ENCODE measurements around the gene ASB5. TPM values are rescaled to one million over a fixed set of nuclear protein-coding genes. Genes with fewer than 3 reads are reported as not detected.

The ASB5 gene
- total RNA-seq, 1 experiment from 2014 or later = not detected

GRCh38 chr4:176293660-176294059, 24.6 kb upstream of the ASB5 start:
- Mint-ChIP-seq H3K4me3 (ENCODE audit: unreplicated experiment) (no peak overlapping the region), H3K27ac (ENCODE audit: unreplicated experiment) (no peak overlapping the region), H3K27me3 (ENCODE audit: insufficient read depth, unreplicated experiment) (no peaks in the 10 kb centered on the region), H3K36me3 (ENCODE audit: insufficient read depth, unreplicated experiment) (no peaks in the 10 kb centered on the region), H3K4me1 (ENCODE audit: low read depth, unreplicated experiment) (no peaks in the 10 kb centered on the region), H3K9me3 (ENCODE audit: unreplicated experiment) (no peaks in the 10 kb centered on the region)
- no TSS peak for BruUV-seq (replicated peaks)
- ChIA-PET CTCF (no interaction called here), POLR2A (no interaction called here)
- no peaks in the 10 kb centered on the region for H3K36me3 ChIP-seq (ENCODE audit: control insufficient read depth, insufficient read depth, low read length)
- no peak overlapping the region for H3K4me3 ChIP-seq (ENCODE audit: low read depth, low read length)
- intact Hi-C loops (cut with micrococcal nuclease; ENCODE audit: unreplicated experiment) = no loop called here
- H3K9me3 ChIP-seq = no peaks in the 10 kb centered on the region
- no peaks in the 10 kb centered on the region for H3K27me3 ChIP-seq (replicated peaks; ENCODE audit: control insufficient read depth, insufficient read depth, low read length)
- no peak for TF ChIP-seq CTCF (IDR thresholded peaks at IDR 0.05; ENCODE audit: insufficient read depth in 1 of 2, low read depth in 1 of 2, low read length in 1 of 2, severe bottlenecking in 1 of 2, unreplicated experiment in 1 of 2)
- DNase-seq = no peak
- no peaks in the 10 kb centered on the region for H3K4me1 ChIP-seq

- H3K4me3 ChIP-seq (ENCODE audit: low read depth, low read length) = no peak overlapping the region
- H3K36me3 ChIP-seq (ENCODE audit: control insufficient read depth, insufficient read depth, low read length) = no peaks in the 10 kb centered on the region
- Mint-ChIP-seq H3K27ac (ENCODE audit: unreplicated experiment) (no peak overlapping the region), H3K36me3 (ENCODE audit: insufficient read depth, unreplicated experiment) (no peaks in the 10 kb centered on the region), H3K27me3 (ENCODE audit: insufficient read depth, unreplicated experiment) (peaks cover 3% of the 10 kb centered on the region), H3K4me1 (ENCODE audit: low read depth, unreplicated experiment) (no peaks in the 10 kb centered on the region), H3K9me3 (ENCODE audit: unreplicated experiment) (no peaks in the 10 kb centered on the region), H3K4me3 (ENCODE audit: unreplicated experiment) (no peak overlapping the region)
- no peaks in the 10 kb centered on the region for H3K9me3 ChIP-seq
- no TSS peak for BruUV-seq (replicated peaks)
- no peak for TF ChIP-seq CTCF (IDR thresholded peaks at IDR 0.05; ENCODE audit: insufficient read depth in 1 of 2, low read depth in 1 of 2, low read length in 1 of 2, severe bottlenecking in 1 of 2, unreplicated experiment in 1 of 2)
- no peaks in the 10 kb centered on the region for H3K27me3 ChIP-seq (replicated peaks; ENCODE audit: control insufficient read depth, insufficient read depth, low read length)
- intact Hi-C loops (cut with micrococcal nuclease; ENCODE audit: unreplicated experiment) = no loop called here
- ChIA-PET POLR2A (no interaction called here), CTCF (no interaction called here)
- no peaks in the 10 kb centered on the region for H3K4me1 ChIP-seq
- no peak for DNase-seq
Measured at GRCh38 chr4:176292920-176293319, 23.9 kb upstream of the ASB5 start.

- H3K27me3 Mint-ChIP-seq (ENCODE audit: insufficient read depth, unreplicated experiment) = peaks cover 3% of the 10 kb centered on the region
- DNase-seq = no peak
Measured at GRCh38 chr4:176291748-176292147, 22.7 kb upstream of the ASB5 start.

More at GRCh38 chr4:176291748-176292147, 22.7 kb upstream of the ASB5 start:
- Mint-ChIP-seq H3K9me3 (ENCODE audit: unreplicated experiment) (no peaks in the 10 kb centered on the region), H3K36me3 (ENCODE audit: insufficient read depth, unreplicated experiment) (no peaks in the 10 kb centered on the region), H3K4me1 (ENCODE audit: low read depth, unreplicated experiment) (no peaks in the 10 kb centered on the region), H3K27ac (ENCODE audit: unreplicated experiment) (no peak overlapping the region), H3K4me3 (ENCODE audit: unreplicated experiment) (no peak overlapping the region)
- intact Hi-C loops (cut with micrococcal nuclease; ENCODE audit: unreplicated experiment) = no loop called here
- no peaks in the 10 kb centered on the region for H3K4me1 ChIP-seq
- CTCF ChIA-PET = no interaction called here
- H3K4me3 ChIP-seq (ENCODE audit: low read depth, low read length) = no peak overlapping the region
- no peak for TF ChIP-seq CTCF (IDR thresholded peaks at IDR 0.05; ENCODE audit: insufficient read depth in 1 of 2, low read depth in 1 of 2, low read length in 1 of 2, severe bottlenecking in 1 of 2, unreplicated experiment in 1 of 2)
- BruUV-seq (replicated peaks) = no TSS peak
- no peaks in the 10 kb centered on the region for H3K27me3 ChIP-seq (replicated peaks; ENCODE audit: control insufficient read depth, insufficient read depth, low read length)
- no peaks in the 10 kb centered on the region for H3K9me3 ChIP-seq
- H3K36me3 ChIP-seq (ENCODE audit: control insufficient read depth, insufficient read depth, low read length) = no peaks in the 10 kb centered on the region
- POLR2A ChIA-PET = no interaction called here
